Parathyroid adenoma (tissue), 2 donors: ENCODE results near the gene HBM.
A peak's percentile ranks its signal among the peaks of the same experiment; 100 is the strongest.
"Not testable (repeated sequence)": the region's sequence is repeated elsewhere in the genome, so short reads cannot be mapped to it uniquely, and the experiment has no call there.

Source experiments
- H2AFZ ChIP-seq: fragments of 300-600 bp; sonication (generic); one replicate; pipeline ENCODE4 v1.7.0; 2017; ENCODE audit warnings: antibody characterized with exemption, mild to moderate bottlenecking
- H3K27ac ChIP-seq: fragments of 300-600 bp; sonication (generic); one replicate; pipeline ENCODE4 v1.7.0; 2017
- H3K27me3 ChIP-seq: fragments of 300-600 bp; sonication (generic); one replicate; pipeline ENCODE4 v1.7.0; 2017; ENCODE audit warnings: low read length; ENCODE audit not compliant: control insufficient read depth, insufficient read depth
- H3K36me3 ChIP-seq: fragments of 300-600 bp; sonication (generic); one replicate; pipeline ENCODE4 v1.7.0; 2017; ENCODE audit warnings: low read length; ENCODE audit not compliant: control insufficient read depth, insufficient read depth
- H3K4me1 ChIP-seq: fragments of 300-600 bp; sonication (generic); one replicate; pipeline ENCODE4 v1.7.0; 2017; ENCODE audit warnings: control low read depth
- H3K4me2 ChIP-seq: fragments of 300-600 bp; sonication (generic); one replicate; pipeline ENCODE4 v1.7.0; 2017; ENCODE audit warnings: low read length
- H3K4me3 ChIP-seq: fragments of 300-600 bp; sonication (generic); one replicate; pipeline ENCODE4 v1.7.0; 2017; ENCODE audit warnings: low read depth, low read length
- H3K79me2 ChIP-seq: fragments of 300-600 bp; sonication (generic); one replicate; pipeline ENCODE4 v1.7.0; 2017; ENCODE audit warnings: control low read depth
- H3K9ac ChIP-seq: fragments of 300-600 bp; sonication (generic); one replicate; pipeline ENCODE4 v1.7.0; 2017; ENCODE audit warnings: mild to moderate bottlenecking
- H3K9me3 ChIP-seq: fragments of 300-600 bp; sonication (generic); one replicate; pipeline ENCODE4 v1.7.0; 2017; ENCODE audit warnings: low read length; ENCODE audit not compliant: control insufficient read depth
- CTCF ChIP-seq: fragments of 300-600 bp; sonication (generic); IDR thresholded peaks from one replicate; pipeline ENCODE4 v1.7.0; 2017; ENCODE audit warnings: antibody characterized with exemption, mild to moderate bottlenecking
- donor health status: primary hyperparathyroidism.

The HBM gene

GRCh38 chr16:154217-155030 is 11.4 kb upstream of the HBM start:
- no peak for TF ChIP-seq CTCF
- peak overlapping the region; percentile 91 for H2AFZ ChIP-seq
- peak overlapping the region; percentile 65 for H3K4me2 ChIP-seq
- H3K36me3 ChIP-seq = no peaks in the 10 kb centered on the region
- H3K4me1 ChIP-seq = no peaks in the 10 kb centered on the region
- H3K79me2 ChIP-seq = no peaks in the 10 kb centered on the region
- no peak overlapping the region for H3K27ac ChIP-seq
- H3K9ac ChIP-seq = no peak overlapping the region
- H3K9me3 ChIP-seq = no peaks in the 10 kb centered on the region
- no peaks in the 10 kb centered on the region for H3K27me3 ChIP-seq
- H3K4me3 ChIP-seq = peak overlapping the region; percentile 35

- Histone ChIP-seq H3K9ac (no peak overlapping the region), H3K79me2 (no peaks in the 10 kb centered on the region), H3K4me3 (no peak overlapping the region), H2AFZ (no peak overlapping the region), H3K27me3 (no peaks in the 10 kb centered on the region), H3K4me2 (peak overlapping the region; percentile 65), H3K27ac (no peak overlapping the region), H3K4me1 (no peaks in the 10 kb centered on the region), H3K9me3 (no peaks in the 10 kb centered on the region), H3K36me3 (no peaks in the 10 kb centered on the region)
- TF ChIP-seq CTCF = no peak
Measured at GRCh38 chr16:155031-155398, 10.8 kb upstream of the HBM start.

- Histone ChIP-seq H3K4me1 (no peaks in the 10 kb centered on the region), H3K27me3 (no peaks in the 10 kb centered on the region), H3K27ac (no peak overlapping the region), H3K4me2 (no peak overlapping the region), H2AFZ (no peak overlapping the region), H3K9ac (no peak overlapping the region), H3K9me3 (no peaks in the 10 kb centered on the region), H3K4me3 (no peak overlapping the region), H3K79me2 (no peaks in the 10 kb centered on the region), H3K36me3 (no peaks in the 10 kb centered on the region)
- no peak for TF ChIP-seq CTCF
Measured at GRCh38 chr16:159136-159849, 6.5 kb upstream of the HBM start.

- not testable (repeated sequence) for H3K79me2 ChIP-seq, H3K4me3 ChIP-seq, H2AFZ ChIP-seq, H3K9me3 ChIP-seq, H3K4me2 ChIP-seq, H3K27ac ChIP-seq, H3K27me3 ChIP-seq, H3K9ac ChIP-seq, H3K4me1 ChIP-seq, H3K36me3 ChIP-seq
Measured at GRCh38 chr16:160242-160641, 5.5 kb upstream of the HBM start.

GRCh38 chr16:160691-161190 is 5.0 kb upstream of the HBM start:
- no peak overlapping the region for H3K9ac ChIP-seq
- no peak overlapping the region for H3K27ac ChIP-seq
- no peak overlapping the region for H3K4me3 ChIP-seq
- H3K9me3 ChIP-seq = no peaks in the 10 kb centered on the region
- no peak for TF ChIP-seq CTCF
- no peaks in the 10 kb centered on the region for H3K36me3 ChIP-seq
- no peaks in the 10 kb centered on the region for H3K79me2 ChIP-seq
- H2AFZ ChIP-seq = no peak overlapping the region
- peaks cover 7% of the 10 kb centered on the region for H3K27me3 ChIP-seq
- peaks cover 1% of the 10 kb centered on the region for H3K4me1 ChIP-seq
- no peak overlapping the region for H3K4me2 ChIP-seq
